Hepatocyte (in vitro differentiated cells): ENCODE data around the gene SLC47A2. TPM values are rescaled to one million over a fixed set of nuclear protein-coding genes. Genes with fewer than 3 reads are reported as not detected.

ENCODE experiments used
- DNase-seq: peaks from one replicate; pipeline ENCODE4 v3.0.0-alpha.2; 2016; ENCODE audit warnings: low spot score
- H2AFZ ChIP-seq: fragments of 200-600 bp; sonication (generic); 2 replicates; pipeline ENCODE4 v1.6.0; 2016; ENCODE audit warnings: antibody characterized with exemption, mild to moderate bottlenecking
- H3K27ac ChIP-seq: fragments of 200-600 bp; sonication (generic); 2 replicates; pipeline ENCODE4 v1.5.1; 2016; ENCODE audit warnings: mild to moderate bottlenecking
- H3K27me3 ChIP-seq: fragments of 200-600 bp; sonication (generic); 2 replicates; pipeline ENCODE4 v1.6.1; 2016
- H3K36me3 ChIP-seq: fragments of 200-600 bp; sonication (generic); replicated peaks from 2 replicates; pipeline ENCODE4 v1.5.1; 2016; ENCODE audit warnings: low read depth; ENCODE audit not compliant: insufficient read depth
- H3K4me1 ChIP-seq: fragments of 200-600 bp; sonication (generic); 2 replicates; pipeline ENCODE4 v1.5.1; 2016; ENCODE audit warnings: mild to moderate bottlenecking, moderate library complexity; ENCODE audit not compliant: insufficient read depth
- H3K4me2 ChIP-seq: fragments of 200-600 bp; sonication (generic); 2 replicates; pipeline ENCODE4 v1.6.0; 2016
- H3K4me3 ChIP-seq: fragments of 200-600 bp; sonication (generic); 2 replicates; pipeline ENCODE4 v1.5.1; 2016; ENCODE audit warnings: mild to moderate bottlenecking
- H3K79me2 ChIP-seq: fragments of 200-600 bp; sonication (generic); 2 replicates; pipeline ENCODE4 v1.6.0; 2017; ENCODE audit warnings: mild to moderate bottlenecking
- H3K9me2 ChIP-seq: fragments of 200-600 bp; sonication (generic); replicated peaks from 2 replicates; pipeline ENCODE4 v1.6.0; 2017; ENCODE audit warnings: mild to moderate bottlenecking; ENCODE audit not compliant: insufficient read depth
- H3K9me3 ChIP-seq: fragments of 200-600 bp; sonication (generic); 2 replicates; pipeline ENCODE4 v1.5.1; 2016; ENCODE audit warnings: low read depth, mild to moderate bottlenecking
- H4K20me1 ChIP-seq: fragments of 200-600 bp; sonication (generic); 2 replicates; pipeline ENCODE4 v1.6.0; 2016; ENCODE audit warnings: mild to moderate bottlenecking; ENCODE audit not compliant: insufficient read depth, poor library complexity, severe bottlenecking
- CTCF ChIP-seq: fragments of 200-600 bp; sonication (generic); IDR thresholded peaks from 2 replicates; pipeline ENCODE4 v1.5.1; 2016; ENCODE audit warnings: antibody characterized with exemption, mild to moderate bottlenecking; ENCODE audit not compliant: poor library complexity
- EZH2 ChIP-seq: fragments of 200-600 bp; sonication (generic); IDR thresholded peaks from 2 replicates; pipeline ENCODE4 v1.6.1; 2016; ENCODE audit warnings: antibody characterized with exemption, mild to moderate bottlenecking, borderline replicate concordance
- EZH2phosphoT487 ChIP-seq: fragments of 200-600 bp; sonication (generic); IDR thresholded peaks from one replicate; pipeline ENCODE4 v1.6.1; 2018; ENCODE audit warnings: antibody characterized with exemption, mild to moderate bottlenecking, low read depth, moderate library complexity; ENCODE audit not compliant: unreplicated experiment, severe bottlenecking
- WGBS: methylation state at CpG from one replicate; pipeline ENCODE4 v1.1.6; 2016; ENCODE audit warnings: low lambda C conversion rate; ENCODE audit errors: missing lambda C conversion rate; 5-methylcytosine and 5-hydroxymethylcytosine counted together
- polyA plus RNA-seq: library from polyadenylated mRNA; unstranded; fragments of >200 nt; fragmentation: Nextera tagmentation; extraction: Ambion mirVana; gene quantifications from 2 replicates; pipeline ENCODE4 v1.2.1, GENCODE V29; 2016
- total RNA-seq: library from RNA; depleted of rRNA; stranded (reverse); fragments of >200 nt; gene quantifications from 2 replicates; pipeline ENCODE4 v1.2.3, GENCODE V29; 2014

The SLC47A2 gene
- total and polyA plus RNA-seq, 2 experiments from 2014 or later = 0.07 TPM; not detected in 1

GRCh38 chr17:19705771-19706770 lies 10.3 kb downstream of the SLC47A2 start:
- DNase-seq = no peak
- Histone ChIP-seq H3K79me2 (no peaks in the 10 kb centered on the region), H3K4me1 (peaks cover 7% of the 10 kb centered on the region), H3K27ac (no peak overlapping the region), H4K20me1 (no peaks in the 10 kb centered on the region), H3K4me2 (no peak overlapping the region), H3K9me2 (no peaks in the 10 kb centered on the region), H3K36me3 (no peaks in the 10 kb centered on the region), H3K9me3 (no peaks in the 10 kb centered on the region), H3K27me3 (no peaks in the 10 kb centered on the region), H3K4me3 (no peak overlapping the region), H2AFZ (no peak overlapping the region)
- 86% methylated on average over 22 of the region's 22 CpGs for WGBS
- TF ChIP-seq EZH2phosphoT487 (no peak), CTCF (no peak), EZH2 (no peak)

- H3K27ac ChIP-seq = no peak overlapping the region
- DNase-seq = no peak
- no peaks in the 10 kb centered on the region for H3K36me3 ChIP-seq
- H3K79me2 ChIP-seq = no peaks in the 10 kb centered on the region
- H3K4me2 ChIP-seq = no peak overlapping the region
- H3K4me3 ChIP-seq = no peak overlapping the region
- no peak overlapping the region for H2AFZ ChIP-seq
- H3K4me1 ChIP-seq = peaks cover 7% of the 10 kb centered on the region
- WGBS = 87% methylated on average over 13 of the region's 13 CpGs
- no peaks in the 10 kb centered on the region for H3K9me2 ChIP-seq
- no peak for TF ChIP-seq CTCF
- TF ChIP-seq EZH2 = no peak
- TF ChIP-seq EZH2phosphoT487 = no peak
- no peaks in the 10 kb centered on the region for H3K27me3 ChIP-seq
- H4K20me1 ChIP-seq = no peaks in the 10 kb centered on the region
- no peaks in the 10 kb centered on the region for H3K9me3 ChIP-seq
Measured at GRCh38 chr17:19705201-19705600, 11.2 kb downstream of the SLC47A2 start.

- WGBS = 53% methylated on average over 17 of the region's 17 CpGs
- H3K36me3 ChIP-seq = no peaks in the 10 kb centered on the region
- H3K9me2 ChIP-seq = no peaks in the 10 kb centered on the region
- DNase-seq = no peak
- H3K9me3 ChIP-seq = no peaks in the 10 kb centered on the region
- no peak overlapping the region for H3K4me3 ChIP-seq
- TF ChIP-seq EZH2 (no peak), EZH2phosphoT487 (no peak), CTCF (no peak)
- no peak overlapping the region for H2AFZ ChIP-seq
- H3K4me2 ChIP-seq = no peak overlapping the region
- no peak overlapping the region for H3K27ac ChIP-seq
- H3K27me3 ChIP-seq = no peaks in the 10 kb centered on the region
- H3K79me2 ChIP-seq = no peaks in the 10 kb centered on the region
- peaks cover 7% of the 10 kb centered on the region for H3K4me1 ChIP-seq
- no peaks in the 10 kb centered on the region for H4K20me1 ChIP-seq
Measured at GRCh38 chr17:19703828-19704613, 12.4 kb downstream of the SLC47A2 start.
